CD4-positive, alpha-beta T cell treated with Interleukin-17A for 4 hours (primary cell): ENCODE results near the gene KIF23.

Experiments
- DNase-seq: peaks from one replicate; pipeline ENCODE4 v3.0.0-alpha.2; 2020; ENCODE audit warnings: mixed read lengths

KIF23 gene

GRCh38 chr15:69497076-69497475, 82.9 kb downstream of the KIF23 start:
- no peak for DNase-seq

- no peak for DNase-seq
Measured at GRCh38 chr15:69497667-69498066, 83.5 kb downstream of the KIF23 start.
